Tibial artery (tissue), 4 donors: ENCODE measurements around the gene SEMA5A.

Source experiments
- DNase-seq, 2 donors: peaks; one replicate each; pipeline ENCODE4 v3.0.0-alpha.2; 2019
- H3K27ac ChIP-seq, 2 donors: fragments of 200-600 bp; sonication (generic) in 1 of 2; 1 replicate in 1 of 2; 2 replicates in 1 of 2; pipeline ENCODE4 v1.5.1; 2018 to 2019; ENCODE audit warnings: mild to moderate bottlenecking in 1 of 2
- H3K27me3 ChIP-seq, 2 donors: fragments of 200-600 bp; sonication (generic) in 1 of 2; one replicate each; pipeline versions ENCODE4 v1.5.1 to v1.6.0; 2016 to 2019
- H3K36me3 ChIP-seq, 3 donors: fragments of 200-600 bp; sonication (generic) in 2 of 3; one replicate each; pipeline ENCODE4 v1.5.1; 2016 to 2019; ENCODE audit warnings: mild to moderate bottlenecking in 2 of 3
- H3K4me1 ChIP-seq, 4 donors: fragments of 200-600 bp; sonication (generic) in 2 of 4; 1 replicate in 3 of 4; 2 replicates in 1 of 4; pipeline ENCODE4 v1.5.1; 2016 to 2019
- H3K4me3 ChIP-seq, 2 donors: fragments of 200-600 bp; sonication (generic) in 1 of 2; 1 replicate in 1 of 2; 2 replicates in 1 of 2; pipeline ENCODE4 v1.5.1; 2018 to 2019; ENCODE audit warnings: mild to moderate bottlenecking in 2 of 2
- H3K9me3 ChIP-seq, 3 donors: fragments of 200-600 bp; sonication (generic) in 1 of 3; one replicate each; pipeline ENCODE4 v1.5.1; 2016 to 2019
- intact Hi-C: fragments of 100-400 bp; cut with DNase I; formaldehyde crosslinking; loops from one replicate; pipeline ENCODE4 v1.15.0; 2023; ENCODE audit warnings: low total_unique reads
- TF ChIP-seq, protein P1 (sequence below), 2 experiments: fragments of 200-600 bp in 1 of 2; fragments of 450-650 bp in 1 of 2; IDR thresholded peaks; one replicate each; pipeline ENCODE4 v1.5.1; 2017 to 2019; ENCODE audit warnings: antibody characterized with exemption in 2 of 2, mild to moderate bottlenecking in 1 of 2, moderate library complexity in 1 of 2

The SEMA5A gene

DNA sequence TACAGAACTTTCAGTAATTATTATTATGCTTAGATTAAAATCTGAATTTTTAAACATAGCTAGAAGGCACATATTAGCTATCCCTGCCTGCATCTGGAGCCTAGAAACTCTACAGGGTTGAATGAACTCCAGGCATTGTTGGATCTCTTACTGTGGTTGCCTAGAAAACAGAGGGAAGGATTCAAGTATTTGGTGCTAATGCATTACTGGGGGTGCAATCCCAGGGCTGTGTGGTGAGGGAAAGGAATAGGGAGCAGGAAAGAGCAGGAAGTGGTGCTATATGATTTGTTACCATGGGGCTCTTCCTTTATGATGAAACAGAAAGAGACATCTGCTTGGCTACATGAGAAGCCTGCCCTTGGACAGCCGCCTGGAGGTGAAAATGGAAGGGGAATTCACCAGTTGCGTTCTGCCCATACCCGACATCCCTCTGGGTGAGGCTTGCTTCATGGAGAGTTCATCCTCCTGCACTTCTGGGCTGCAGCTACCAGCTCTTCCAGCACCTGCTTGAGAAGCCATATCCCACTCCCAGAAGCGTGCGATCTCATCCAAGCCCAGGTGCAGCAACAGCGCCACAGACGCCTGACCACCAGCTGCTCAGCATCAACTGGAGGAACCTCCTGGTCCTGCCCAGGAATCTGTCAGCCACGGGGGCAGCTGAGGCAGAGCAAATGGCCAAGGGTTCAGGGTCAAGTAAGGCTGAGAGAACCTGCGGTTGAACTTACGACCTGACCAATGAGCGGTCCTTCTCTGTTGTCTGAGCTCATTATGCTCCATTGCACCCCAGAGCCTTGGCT is 362.8 kb downstream of the SEMA5A start:
- Histone ChIP-seq H3K27ac (no peak overlapping the region), H3K27me3 (no peaks in the 10 kb centered on the region), H3K4me3 (no peak overlapping the region), H3K9me3 (no peaks in the 10 kb centered on the region), H3K36me3 (no peaks in the 10 kb centered on the region), H3K4me1 (no peaks in the 10 kb centered on the region)
- no peak for DNase-seq
- intact Hi-C loops, result no loop called here
- TF ChIP-seq, protein P1, sequence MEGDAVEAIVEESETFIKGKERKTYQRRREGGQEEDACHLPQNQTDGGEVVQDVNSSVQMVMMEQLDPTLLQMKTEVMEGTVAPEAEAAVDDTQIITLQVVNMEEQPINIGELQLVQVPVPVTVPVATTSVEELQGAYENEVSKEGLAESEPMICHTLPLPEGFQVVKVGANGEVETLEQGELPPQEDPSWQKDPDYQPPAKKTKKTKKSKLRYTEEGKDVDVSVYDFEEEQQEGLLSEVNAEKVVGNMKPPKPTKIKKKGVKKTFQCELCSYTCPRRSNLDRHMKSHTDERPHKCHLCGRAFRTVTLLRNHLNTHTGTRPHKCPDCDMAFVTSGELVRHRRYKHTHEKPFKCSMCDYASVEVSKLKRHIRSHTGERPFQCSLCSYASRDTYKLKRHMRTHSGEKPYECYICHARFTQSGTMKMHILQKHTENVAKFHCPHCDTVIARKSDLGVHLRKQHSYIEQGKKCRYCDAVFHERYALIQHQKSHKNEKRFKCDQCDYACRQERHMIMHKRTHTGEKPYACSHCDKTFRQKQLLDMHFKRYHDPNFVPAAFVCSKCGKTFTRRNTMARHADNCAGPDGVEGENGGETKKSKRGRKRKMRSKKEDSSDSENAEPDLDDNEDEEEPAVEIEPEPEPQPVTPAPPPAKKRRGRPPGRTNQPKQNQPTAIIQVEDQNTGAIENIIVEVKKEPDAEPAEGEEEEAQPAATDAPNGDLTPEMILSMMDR (IDR thresholded peaks at IDR 0.05), result no peak

DNA sequence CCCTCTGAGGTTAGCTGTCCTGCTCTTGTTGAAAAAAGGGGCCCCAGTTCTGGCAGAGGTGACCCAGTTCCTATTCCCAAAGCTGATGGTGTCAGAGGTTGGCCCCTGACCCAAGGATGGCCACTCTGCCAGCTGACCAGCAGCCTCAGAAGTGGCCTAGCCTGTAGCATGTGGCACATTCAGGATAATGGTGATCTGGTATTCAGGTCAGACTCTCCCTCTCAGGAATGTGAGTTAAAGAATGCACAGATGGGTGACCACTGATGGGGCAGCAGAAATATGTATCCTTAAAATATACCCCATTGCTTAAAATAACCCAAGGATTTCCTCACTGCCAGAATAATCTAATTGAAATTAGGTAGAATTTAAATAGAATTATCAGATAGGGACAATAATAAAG is 369.2 kb downstream of the SEMA5A start:
- H3K27me3 ChIP-seq, result no peaks in the 10 kb centered on the region
- H3K27ac ChIP-seq, result no peak overlapping the region
- H3K4me3 ChIP-seq, result no peak overlapping the region
- intact Hi-C loops, result no loop called here
- H3K36me3 ChIP-seq, result peaks cover 0 to 4% (median 0%) of the 10 kb centered on the region in 3 donors
- peaks cover 0 to 7% (median 0%) of the 10 kb centered on the region in 3 donors for H3K9me3 ChIP-seq
- TF ChIP-seq, protein P1 (IDR thresholded peaks at IDR 0.05), result no peak
- no peaks in the 10 kb centered on the region for H3K4me1 ChIP-seq
- no peak for DNase-seq

DNA sequence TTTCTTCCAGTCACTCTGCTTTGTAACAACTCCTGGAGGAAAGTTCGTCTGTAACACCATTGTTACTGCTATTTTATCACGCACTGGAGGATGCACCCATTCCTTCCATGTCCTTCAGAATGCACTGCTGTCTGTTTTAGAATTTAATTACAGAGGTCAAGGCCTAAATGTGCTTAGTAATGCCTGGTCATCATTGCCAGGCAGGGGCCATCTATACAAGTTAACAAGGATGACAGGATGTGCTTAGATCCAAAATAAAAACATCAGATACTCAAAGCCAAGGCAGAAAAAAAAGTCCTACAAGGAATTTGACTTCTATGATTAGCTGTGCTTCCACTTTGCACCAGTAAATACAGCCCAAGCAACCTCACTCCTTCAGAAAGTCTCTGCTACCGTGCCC is 371.4 kb downstream of the SEMA5A start:
- Histone ChIP-seq H3K9me3 (peaks cover 0 to 7% (median 0%) of the 10 kb centered on the region in 3 donors), H3K36me3 (peaks cover 0 to 4% (median 0%) of the 10 kb centered on the region in 3 donors), H3K27ac (no peak overlapping the region), H3K4me3 (no peak overlapping the region), H3K27me3 (no peaks in the 10 kb centered on the region), H3K4me1 (no peaks in the 10 kb centered on the region)
- no peak for DNase-seq
- intact Hi-C loops, result no loop called here
- TF ChIP-seq, protein P1 (IDR thresholded peaks at IDR 0.05), result no peak

DNA sequence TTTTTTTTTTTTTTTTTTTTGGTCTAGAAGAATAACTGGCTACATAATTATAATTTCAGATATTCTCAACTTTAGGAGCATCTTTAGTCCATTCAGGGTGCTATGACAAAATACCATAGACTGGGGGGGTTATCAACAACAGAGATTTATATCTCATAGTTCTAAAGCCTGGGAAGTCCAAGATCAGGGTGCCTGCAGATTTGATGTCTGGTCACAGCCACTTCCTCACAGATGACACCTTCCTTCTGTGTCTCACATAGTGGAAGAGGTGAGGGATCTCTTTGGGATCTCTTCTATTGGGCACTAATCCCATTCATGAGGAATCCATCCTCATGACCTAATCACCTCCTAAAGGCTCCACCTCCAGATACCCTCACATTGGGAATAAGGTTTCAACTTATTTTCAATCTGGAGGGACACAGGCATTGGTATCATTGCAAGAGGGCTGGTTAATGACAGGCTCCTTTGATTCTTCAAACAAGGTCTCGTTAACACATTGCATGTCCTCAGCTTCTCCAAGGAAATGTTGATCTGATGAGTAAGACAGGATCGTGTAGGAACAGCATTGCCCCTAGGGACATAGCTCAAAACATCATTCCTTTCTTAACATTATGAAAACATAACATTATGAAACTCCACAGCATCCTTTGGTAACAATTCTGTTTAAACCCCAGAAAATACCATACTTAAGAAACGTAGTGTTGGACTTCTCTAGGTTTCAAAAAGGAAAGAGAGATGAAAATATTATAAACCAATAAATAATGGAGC is 372.4 kb downstream of the SEMA5A start:
- intact Hi-C loops, result no loop called here
- H3K4me3 ChIP-seq, result no peak overlapping the region
- no peak for DNase-seq
- H3K9me3 ChIP-seq, result peaks cover 0 to 7% (median 0%) of the 10 kb centered on the region in 3 donors
- H3K27ac ChIP-seq, result no peak overlapping the region
- H3K36me3 ChIP-seq, result peaks cover 0 to 4% (median 0%) of the 10 kb centered on the region in 3 donors
- H3K4me1 ChIP-seq, result no peaks in the 10 kb centered on the region
- TF ChIP-seq, protein P1 (IDR thresholded peaks at IDR 0.05), result no peak
- no peaks in the 10 kb centered on the region for H3K27me3 ChIP-seq

DNA sequence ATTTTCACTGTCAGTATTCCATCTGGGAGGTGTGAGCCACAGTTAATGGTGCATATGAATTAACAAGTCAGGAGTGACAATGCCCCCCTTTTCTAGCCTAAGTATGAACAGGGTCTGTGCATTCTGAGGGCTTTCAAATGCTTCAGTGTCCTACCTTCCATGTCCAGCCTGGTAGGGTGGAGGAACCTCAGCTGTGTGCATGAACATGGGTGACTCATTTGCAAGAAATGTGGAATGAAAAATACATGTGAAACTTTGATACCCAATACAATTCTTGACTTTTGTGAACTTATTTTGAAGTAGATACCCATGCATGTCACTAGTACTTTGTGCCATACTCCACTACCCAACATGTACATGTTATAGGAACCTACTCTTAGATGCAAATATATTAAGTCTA is 375.8 kb downstream of the SEMA5A start:
- H3K27ac ChIP-seq, result no peak overlapping the region
- TF ChIP-seq, protein P1 (IDR thresholded peaks at IDR 0.05), result no peak
- no peaks in the 10 kb centered on the region for H3K27me3 ChIP-seq
- peaks cover 0 to 7% (median 0%) of the 10 kb centered on the region in 3 donors for H3K9me3 ChIP-seq
- no peaks in the 10 kb centered on the region for H3K36me3 ChIP-seq
- intact Hi-C loops, result no loop called here
- DNase-seq, result no peak
- no peaks in the 10 kb centered on the region for H3K4me1 ChIP-seq
- no peak overlapping the region for H3K4me3 ChIP-seq
